Naive thymus-derived CD4-positive, alpha-beta T cell (primary cell): Measurements from ENCODE around the gene DDX51. TPM values are rescaled to one million over a fixed set of nuclear protein-coding genes. Genes with fewer than 3 reads are reported as not detected.
A peak's percentile ranks its signal among the peaks of the same experiment; 100 is the strongest.

Source experiments
- ATAC-seq: fragments of 150-1000 bp; cut with Tn5 transposase; 2 replicates; pipeline ENCODE4 v1.10.0; 2021; ENCODE audit warnings: mild to moderate bottlenecking, moderate library complexity
- CTCF ChIA-PET: fragments of 350-600 bp; sonication (Branson Sonifier 250); formaldehyde crosslinking; loops from one replicate; lab custom pipeline; 2021; ENCODE audit warnings: antibody characterized with exemption; lab: Charles Lee
- POLR2A ChIA-PET: fragments of 350-600 bp; sonication (Branson Sonifier 250); formaldehyde crosslinking; loops from one replicate; lab custom pipeline; 2021; ENCODE audit warnings: antibody characterized with exemption, inconsistent platforms; lab: Charles Lee
- DNase-seq, 9 donors: peaks; one replicate each; pipeline versions ENCODE4 v3.0.0 to v3.0.0-alpha.2; 2020 to 2022; ENCODE audit warnings: mixed read lengths in 1 of 9
- H3K27ac ChIP-seq: one replicate; pipeline ENCODE4 v1.7.0; 2013; ENCODE audit warnings: mild to moderate bottlenecking, low read depth, low read length, moderate library complexity
- H3K27me3 ChIP-seq, 2 donors: one replicate each; pipeline ENCODE4 v1.7.0; 2013; ENCODE audit warnings: low read length in 2 of 2, mild to moderate bottlenecking in 2 of 2, moderate library complexity in 2 of 2; ENCODE audit not compliant: control insufficient read depth in 2 of 2, insufficient read depth in 2 of 2
- H3K36me3 ChIP-seq, 3 experiments: 1 replicate in 2 of 3; 2 replicates in 1 of 3; pipeline ENCODE4 v1.7.0; 2013; ENCODE audit warnings: low read length in 3 of 3, mild to moderate bottlenecking in 3 of 3, moderate library complexity in 1 of 3; ENCODE audit not compliant: insufficient read depth in 3 of 3, control insufficient read depth in 2 of 3
- H3K4me1 ChIP-seq, 2 donors: one replicate each; pipeline ENCODE4 v1.7.0; 2013; ENCODE audit warnings: low read length in 2 of 2, mild to moderate bottlenecking in 2 of 2, moderate library complexity in 1 of 2; ENCODE audit not compliant: control insufficient read depth in 2 of 2, insufficient read depth in 2 of 2
- H3K4me3 ChIP-seq: 2 replicates; pipeline ENCODE4 v1.7.0; 2013; ENCODE audit warnings: mild to moderate bottlenecking, low read length
- H3K9me3 ChIP-seq, 3 experiments: 1 replicate in 2 of 3; 2 replicates in 1 of 3; pipeline ENCODE4 v1.7.0; 2013; ENCODE audit warnings: low read length in 3 of 3; ENCODE audit not compliant: control insufficient read depth in 2 of 3
- H3K27ac Mint-ChIP-seq, 9 donors: one replicate each; pipeline ENCODE4 v1.8.0; 2020 to 2022; ENCODE audit warnings: mixed read lengths in 9 of 9, mild to moderate bottlenecking in 8 of 9, moderate library complexity in 5 of 9, inconsistent platforms in 2 of 9
- H3K27me3 Mint-ChIP-seq, 5 donors: one replicate each; pipeline ENCODE4 v1.8.0; 2021 to 2022; ENCODE audit warnings: mixed read lengths in 5 of 5, mild to moderate bottlenecking in 1 of 5
- H3K36me3 Mint-ChIP-seq, 5 donors: one replicate each; pipeline ENCODE4 v1.8.0; 2020 to 2022; ENCODE audit warnings: mixed read lengths in 5 of 5, mild to moderate bottlenecking in 3 of 5, inconsistent platforms in 1 of 5
- H3K4me1 Mint-ChIP-seq, 7 donors: one replicate each; pipeline ENCODE4 v1.8.0; 2020 to 2022; ENCODE audit warnings: mixed read lengths in 7 of 7, mild to moderate bottlenecking in 3 of 7, inconsistent platforms in 1 of 7
- H3K4me3 Mint-ChIP-seq, 10 donors: one replicate each; pipeline ENCODE4 v1.8.0; 2020 to 2022; ENCODE audit warnings: mild to moderate bottlenecking in 10 of 10, mixed read lengths in 10 of 10, moderate library complexity in 6 of 10, inconsistent platforms in 2 of 10
- H3K9me3 Mint-ChIP-seq, 11 donors: one replicate each; pipeline ENCODE4 v1.8.0; 2020 to 2022; ENCODE audit warnings: mixed read lengths in 11 of 11, mild to moderate bottlenecking in 4 of 11, inconsistent platforms in 1 of 11, moderate library complexity in 1 of 11
- intact Hi-C, 2 donors: fragments of 100-400 bp; cut with micrococcal nuclease; formaldehyde crosslinking; loops; one replicate each; pipeline ENCODE4 v1.15.1; 2023
- polyA plus RNA-seq, 2 donors: library from polyadenylated mRNA; unstranded; fragments of 300-500 nt; fragmentation: Illumina TruSeq; gene quantifications; one replicate each; pipeline ENCODE4 v1.2.3, GENCODE V29; 2021
- total RNA-seq, 6 experiments: library from RNA in 5 of 6; stranded (reverse) in 5 of 6; gene quantifications; 1 replicate in 5 of 6; 2 replicates in 1 of 6; pipeline ENCODE4 v1.2.3 and lab custom pipeline; 2021 to 2026

Gene DDX51
- total and polyA plus RNA-seq, 7 experiments from 2014 or later: 8.8 to 54.8 (median 49.5) TPM

- Mint-ChIP-seq H3K36me3 (no peaks in the 10 kb centered on the region), H3K4me1 (peaks cover 11 to 26% (median 16%) of the 10 kb centered on the region in 7 donors), H3K27me3 (no peaks in the 10 kb centered on the region), H3K9me3 (no peaks in the 10 kb centered on the region), H3K4me3 (peak overlapping the region in 1 of 10 donors; percentile 18), H3K27ac (peak overlapping the region in 1 of 9 donors; percentile 21)
- POLR2A ChIA-PET: interaction anchor here (2.8 kb wide), 1 partner anchor 18 kb away, joined by 10 read pairs; no protein-coding TSS in a partner anchor
- Histone ChIP-seq H3K27ac (no peak overlapping the region), H3K36me3 (peaks cover 0 to 24% (median 0%) of the 10 kb centered on the region in 3 experiments), H3K9me3 (no peaks in the 10 kb centered on the region), H3K4me3 (no peak overlapping the region), H3K27me3 (no peaks in the 10 kb centered on the region), H3K4me1 (peaks cover 0 to 24% of the 10 kb centered on the region in 2 donors)
- DNase-seq (no peak), ATAC-seq (no peak)
- CTCF ChIA-PET: interaction anchor here (0.7 to 1.3 kb wide), 2 partner anchors 13 to 15 kb away, joined by 3 read pairs; no protein-coding TSS in a partner anchor
- intact Hi-C loops: no loop called here
Measured at GRCh38 chr12:132160601-132161035, 16.5 kb upstream of the DDX51 start.

- H3K4me3 ChIP-seq: no peak overlapping the region
- ATAC-seq (no peak), DNase-seq (no peak)
- no peaks in the 10 kb centered on the region for H3K9me3 ChIP-seq
- intact Hi-C loops: no loop called here
- no peak overlapping the region for H3K4me3 Mint-ChIP-seq
- ChIA-PET POLR2A (no interaction called here), CTCF (no interaction called here)
- no peaks in the 10 kb centered on the region for H3K9me3 Mint-ChIP-seq
- no peaks in the 10 kb centered on the region for H3K27me3 Mint-ChIP-seq
- H3K27me3 ChIP-seq: no peaks in the 10 kb centered on the region
- H3K27ac Mint-ChIP-seq: no peak overlapping the region
- H3K4me1 Mint-ChIP-seq: peaks cover 11 to 26% (median 16%) of the 10 kb centered on the region in 7 donors
- H3K36me3 Mint-ChIP-seq: no peaks in the 10 kb centered on the region
- no peak overlapping the region for H3K27ac ChIP-seq
- peaks cover 0 to 26% (median 0%) of the 10 kb centered on the region in 3 experiments for H3K36me3 ChIP-seq
- peaks cover 0 to 24% of the 10 kb centered on the region in 2 donors for H3K4me1 ChIP-seq
Measured at GRCh38 chr12:132160016-132160415, 15.9 kb upstream of the DDX51 start.

- Histone ChIP-seq H3K27me3 (no peaks in the 10 kb centered on the region), H3K9me3 (no peaks in the 10 kb centered on the region), H3K27ac (no peak overlapping the region), H3K36me3 (peaks cover 0 to 26% (median 0%) of the 10 kb centered on the region in 3 experiments), H3K4me3 (no peak overlapping the region), H3K4me1 (peaks cover 0 to 24% of the 10 kb centered on the region in 2 donors)
- Mint-ChIP-seq H3K9me3 (no peaks in the 10 kb centered on the region), H3K27ac (no peak overlapping the region), H3K4me1 (peaks cover 11 to 25% (median 16%) of the 10 kb centered on the region in 7 donors), H3K36me3 (no peaks in the 10 kb centered on the region), H3K4me3 (no peak overlapping the region), H3K27me3 (no peaks in the 10 kb centered on the region)
- ChIA-PET CTCF (no interaction called here), POLR2A (no interaction called here)
- intact Hi-C loops: no loop called here
- DNase-seq (no peak), ATAC-seq (no peak)
Measured at GRCh38 chr12:132159555-132160003, 15.5 kb upstream of the DDX51 start.

GRCh38 chr12:132158677-132159554 is 14.8 kb upstream of the DDX51 start:
- no peak for DNase-seq
- H3K4me1 Mint-ChIP-seq: peaks cover 7 to 19% (median 12%) of the 10 kb centered on the region in 7 donors
- H3K27me3 Mint-ChIP-seq: no peaks in the 10 kb centered on the region
- H3K4me3 ChIP-seq: no peak overlapping the region
- no peaks in the 10 kb centered on the region for H3K36me3 Mint-ChIP-seq
- no peak for ATAC-seq
- no peaks in the 10 kb centered on the region for H3K9me3 Mint-ChIP-seq
- H3K4me1 ChIP-seq: peaks cover 0 to 22% of the 10 kb centered on the region in 2 donors
- H3K27me3 ChIP-seq: no peaks in the 10 kb centered on the region
- intact Hi-C loops: no loop called here
- POLR2A ChIA-PET: no interaction called here
- no peak overlapping the region for H3K27ac Mint-ChIP-seq
- no peak overlapping the region for H3K27ac ChIP-seq
- no peaks in the 10 kb centered on the region for H3K9me3 ChIP-seq
- no peak overlapping the region for H3K4me3 Mint-ChIP-seq
- CTCF ChIA-PET: interaction anchor here (0.6 kb wide), 1 partner anchor 25 kb away, joined by 3 read pairs; no protein-coding TSS in a partner anchor
- H3K36me3 ChIP-seq: peaks cover 0 to 26% (median 0%) of the 10 kb centered on the region in 3 experiments

- H3K9me3 Mint-ChIP-seq: no peaks in the 10 kb centered on the region
- H3K9me3 ChIP-seq: no peaks in the 10 kb centered on the region
- no peaks in the 10 kb centered on the region for H3K36me3 Mint-ChIP-seq
- no peaks in the 10 kb centered on the region for H3K27me3 ChIP-seq
- ATAC-seq (no peak), DNase-seq (no peak)
- H3K27ac ChIP-seq: no peak overlapping the region
- H3K36me3 ChIP-seq: peaks cover 0 to 28% (median 0%) of the 10 kb centered on the region in 3 experiments
- ChIA-PET CTCF (no interaction called here), POLR2A (no interaction called here)
- peaks cover 0 to 12% (median 6%) of the 10 kb centered on the region in 7 donors for H3K4me1 Mint-ChIP-seq
- peaks cover 0 to 12% of the 10 kb centered on the region in 2 donors for H3K4me1 ChIP-seq
- no peak overlapping the region for H3K4me3 Mint-ChIP-seq
- no peak overlapping the region for H3K4me3 ChIP-seq
- no peaks in the 10 kb centered on the region for H3K27me3 Mint-ChIP-seq
- intact Hi-C loops: no loop called here
- H3K27ac Mint-ChIP-seq: no peak overlapping the region
Measured at GRCh38 chr12:132157733-132158409, 13.8 kb upstream of the DDX51 start.

GRCh38 chr12:132156573-132157325 is 12.6 kb upstream of the DDX51 start:
- CTCF ChIA-PET: no interaction called here
- Histone ChIP-seq H3K4me3 (no peak overlapping the region), H3K4me1 (peaks cover 0 to 4% of the 10 kb centered on the region in 2 donors), H3K36me3 (peaks cover 0 to 40% (median 0%) of the 10 kb centered on the region in 3 experiments), H3K9me3 (no peaks in the 10 kb centered on the region), H3K27ac (no peak overlapping the region), H3K27me3 (no peaks in the 10 kb centered on the region)
- H3K27me3 Mint-ChIP-seq: no peaks in the 10 kb centered on the region
- peaks cover 0 to 5% (median 4%) of the 10 kb centered on the region in 7 donors for H3K4me1 Mint-ChIP-seq
- no peak for ATAC-seq
- no peaks in the 10 kb centered on the region for H3K9me3 Mint-ChIP-seq
- no peak overlapping the region for H3K27ac Mint-ChIP-seq
- no peak overlapping the region for H3K4me3 Mint-ChIP-seq
- intact Hi-C loops: no loop called here
- H3K36me3 Mint-ChIP-seq: no peaks in the 10 kb centered on the region
- DNase-seq: no peak
- POLR2A ChIA-PET: no interaction called here
